Gastrocnemius medialis (tissue), 4 donors: ENCODE data around the gene ATXN1.
A peak's percentile ranks its signal among the peaks of the same experiment; 100 is the strongest.

Experiments
- POLR2A ChIP-seq, 2 donors: fragments of 450-650 bp; IDR thresholded peaks; one replicate each; pipeline ENCODE4 v1.6.1; 2017; ENCODE audit warnings: antibody characterized with exemption in 2 of 2, mild to moderate bottlenecking in 2 of 2, moderate library complexity in 2 of 2
- TF ChIP-seq, protein P1 (sequence below), 5 experiments: fragments of 450-650 bp in 3 of 5; fragments of 200-600 bp in 2 of 5; sonication (generic) in 2 of 5; IDR thresholded peaks in 4 of 5; conservative IDR thresholded peaks in 1 of 5; 1 replicate in 4 of 5; 2 replicates in 1 of 5; pipeline ENCODE4 v1.5.1; 2016 to 2019; ENCODE audit warnings: antibody characterized with exemption in 5 of 5, mild to moderate bottlenecking in 3 of 5, moderate library complexity in 3 of 5

GRCh38 chr6:16409531-16410441 lies 351.5 kb downstream of the ATXN1 start:
- TF ChIP-seq, protein P1, sequence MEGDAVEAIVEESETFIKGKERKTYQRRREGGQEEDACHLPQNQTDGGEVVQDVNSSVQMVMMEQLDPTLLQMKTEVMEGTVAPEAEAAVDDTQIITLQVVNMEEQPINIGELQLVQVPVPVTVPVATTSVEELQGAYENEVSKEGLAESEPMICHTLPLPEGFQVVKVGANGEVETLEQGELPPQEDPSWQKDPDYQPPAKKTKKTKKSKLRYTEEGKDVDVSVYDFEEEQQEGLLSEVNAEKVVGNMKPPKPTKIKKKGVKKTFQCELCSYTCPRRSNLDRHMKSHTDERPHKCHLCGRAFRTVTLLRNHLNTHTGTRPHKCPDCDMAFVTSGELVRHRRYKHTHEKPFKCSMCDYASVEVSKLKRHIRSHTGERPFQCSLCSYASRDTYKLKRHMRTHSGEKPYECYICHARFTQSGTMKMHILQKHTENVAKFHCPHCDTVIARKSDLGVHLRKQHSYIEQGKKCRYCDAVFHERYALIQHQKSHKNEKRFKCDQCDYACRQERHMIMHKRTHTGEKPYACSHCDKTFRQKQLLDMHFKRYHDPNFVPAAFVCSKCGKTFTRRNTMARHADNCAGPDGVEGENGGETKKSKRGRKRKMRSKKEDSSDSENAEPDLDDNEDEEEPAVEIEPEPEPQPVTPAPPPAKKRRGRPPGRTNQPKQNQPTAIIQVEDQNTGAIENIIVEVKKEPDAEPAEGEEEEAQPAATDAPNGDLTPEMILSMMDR (IDR thresholded peaks at IDR 0.05 in 4 of 5, conservative IDR thresholded peaks at IDR 0.05 in 1 of 5) = peak; percentile 71 to 82 (median 77)
- TF ChIP-seq POLR2A (IDR thresholded peaks at IDR 0.05) = no peak
